Neuronal stem cell (in vitro differentiated cells): ENCODE data around the gene GPATCH3.
"Not testable (repeated sequence)": the region's sequence is repeated elsewhere in the genome, so short reads cannot be mapped to it uniquely, and the experiment has no call there.

ENCODE experiments used
- DNase-seq: peaks from one replicate; pipeline ENCODE4 v3.0.0-alpha.2; 2013; ENCODE audit warnings: low spot score
- H2AFZ ChIP-seq: one replicate; pipeline ENCODE4 v1.6.1; 2013; ENCODE audit warnings: mild to moderate bottlenecking, low read length, inconsistent platforms
- H2AK5ac ChIP-seq: 2 replicates; pipeline ENCODE4 v1.6.1; 2013; ENCODE audit warnings: low read depth, mild to moderate bottlenecking, inconsistent platforms, low read length, moderate library complexity, mixed read lengths
- H2BK120ac ChIP-seq: 2 replicates; pipeline ENCODE4 v1.6.1; 2013; ENCODE audit warnings: low read depth, mild to moderate bottlenecking, inconsistent platforms, low read length, moderate library complexity, mixed read lengths
- H2BK12ac ChIP-seq: one replicate; pipeline ENCODE4 v1.6.1; 2013; ENCODE audit warnings: low read length, inconsistent platforms
- H2BK15ac ChIP-seq: 2 replicates; pipeline ENCODE4 v1.6.1; 2013; ENCODE audit warnings: mild to moderate bottlenecking, low read length, inconsistent platforms, mixed read lengths
- H2BK5ac ChIP-seq: one replicate; pipeline ENCODE4 v1.6.1; 2013; ENCODE audit warnings: inconsistent platforms, mild to moderate bottlenecking, low read length, moderate library complexity
- H3K14ac ChIP-seq: one replicate; pipeline ENCODE4 v1.6.1; 2013; ENCODE audit warnings: low read length, inconsistent platforms
- H3K18ac ChIP-seq: 2 replicates; pipeline ENCODE4 v1.6.1; 2013; ENCODE audit warnings: low read length, inconsistent platforms
- H3K23ac ChIP-seq: 2 replicates; pipeline ENCODE4 v1.6.1; 2013; ENCODE audit warnings: low read depth, mild to moderate bottlenecking, mixed read lengths, low read length, inconsistent platforms; ENCODE audit not compliant: poor library complexity
- H3K27ac ChIP-seq: replicated peaks from 3 replicates; pipeline ENCODE4 v1.5.1; 2013; ENCODE audit warnings: low read length, inconsistent platforms
- H3K27me3 ChIP-seq, 3 experiments: 2 replicates each; pipeline ENCODE4 v1.6.1; 2013; ENCODE audit warnings: low read length in 3 of 3, mild to moderate bottlenecking in 2 of 3, inconsistent platforms in 1 of 3, low read depth in 1 of 3, mixed read lengths in 1 of 3, moderate library complexity in 1 of 3; ENCODE audit not compliant: control insufficient read depth in 3 of 3, insufficient read depth in 3 of 3
- H3K36me3 ChIP-seq, 2 donors: replicated peaks in 1 of 2; 2 replicates each; pipeline ENCODE4 v1.6.1; 2013; ENCODE audit warnings: low read length in 2 of 2; ENCODE audit not compliant: control insufficient read depth in 2 of 2, insufficient read depth in 2 of 2
- H3K4ac ChIP-seq: 2 replicates; pipeline ENCODE4 v1.6.1; 2013; ENCODE audit warnings: inconsistent platforms, mild to moderate bottlenecking, low read length, moderate library complexity
- H3K4me1 ChIP-seq, 2 donors: 1 replicate in 1 of 2; 2 replicates in 1 of 2; pipeline ENCODE4 v1.6.1; 2013; ENCODE audit warnings: low read length in 2 of 2, low read depth in 1 of 2; ENCODE audit not compliant: control insufficient read depth in 2 of 2, insufficient read depth in 1 of 2
- H3K4me2 ChIP-seq: one replicate; pipeline ENCODE4 v1.6.1; 2013; ENCODE audit warnings: mild to moderate bottlenecking, low read length, inconsistent platforms; ENCODE audit not compliant: insufficient read depth, poor library complexity, severe bottlenecking
- H3K4me3 ChIP-seq, 2 donors: 2 replicates each; pipeline ENCODE4 v1.5.1; 2013; ENCODE audit warnings: low read length in 2 of 2, mild to moderate bottlenecking in 2 of 2, inconsistent platforms in 1 of 2, moderate library complexity in 1 of 2
- H3K79me1 ChIP-seq: one replicate; pipeline ENCODE4 v1.6.1; 2013; ENCODE audit warnings: low read depth, mild to moderate bottlenecking, inconsistent platforms, low read length, moderate library complexity
- H3K9ac ChIP-seq: one replicate; pipeline ENCODE4 v1.6.1; 2013; ENCODE audit warnings: mild to moderate bottlenecking, low read depth, low read length, inconsistent platforms; ENCODE audit not compliant: poor library complexity
- H3K9me3 ChIP-seq, 2 donors: replicated peaks in 1 of 2; 2 replicates each; pipeline versions ENCODE3 to v1.6.1; 2013; ENCODE audit warnings: low read length in 2 of 2, mild to moderate bottlenecking in 2 of 2, inconsistent platforms in 1 of 2, low read depth in 1 of 2, mixed read lengths in 1 of 2, moderate library complexity in 1 of 2; ENCODE audit not compliant: control insufficient read depth in 2 of 2, insufficient read depth in 1 of 2
- H4K8ac ChIP-seq: one replicate; pipeline ENCODE4 v1.6.1; 2013; ENCODE audit warnings: low read depth, mild to moderate bottlenecking, inconsistent platforms, low read length, moderate library complexity
- H4K91ac ChIP-seq: one replicate; pipeline ENCODE4 v1.6.1; 2013; ENCODE audit warnings: low read length, low read depth, mild to moderate bottlenecking, inconsistent platforms; ENCODE audit not compliant: poor library complexity
- WGBS, 2 donors: extraction: QIAGEN DNeasy Blood & Tissue Kit; methylation state at CpG; one replicate each; pipeline ENCODE4 v1.1.7; 2013; ENCODE audit warnings: missing lambda C conversion rate in 2 of 2, mixed read lengths in 1 of 2; ENCODE audit not compliant: insufficient read length in 2 of 2, insufficient replicate concordance in 1 of 2; ENCODE audit errors: extremely low coverage in 2 of 2; 5-methylcytosine and 5-hydroxymethylcytosine counted together

Gene GPATCH3

GRCh38 chr1:26881611-26882010, 18.7 kb downstream of the GPATCH3 start:
- H3K79me1 ChIP-seq, H3K4ac ChIP-seq, H3K9ac ChIP-seq, H2BK15ac ChIP-seq, H3K14ac ChIP-seq, H3K27ac ChIP-seq, H2AFZ ChIP-seq, H4K91ac ChIP-seq, H3K18ac ChIP-seq, H3K27me3 ChIP-seq, H3K23ac ChIP-seq, H4K8ac ChIP-seq, H2AK5ac ChIP-seq, H3K4me3 ChIP-seq, H3K9me3 ChIP-seq, DNase-seq, H2BK5ac ChIP-seq, H3K4me1 ChIP-seq, H3K4me2 ChIP-seq, H2BK120ac ChIP-seq, H2BK12ac ChIP-seq: not testable (repeated sequence)
- H3K36me3 ChIP-seq = peaks cover 40 to 87% of the 10 kb centered on the region in 2 donors
- no CpG with 5 or more reads among the region's 6 CpGs for WGBS, 2 donors

GRCh38 chr1:26879793-26880192, 20.5 kb downstream of the GPATCH3 start:
- no peak overlapping the region for H3K23ac ChIP-seq
- no peak overlapping the region for H2BK12ac ChIP-seq
- no peaks in the 10 kb centered on the region for H3K27me3 ChIP-seq
- H3K4ac ChIP-seq = no peak overlapping the region
- H3K9me3 ChIP-seq = no peaks in the 10 kb centered on the region
- H2AFZ ChIP-seq = no peak overlapping the region
- H3K36me3 ChIP-seq = peaks cover 32 to 79% of the 10 kb centered on the region in 2 donors
- WGBS, 2 donors = no CpG with 5 or more reads among the region's 4 CpGs
- no peak overlapping the region for H4K91ac ChIP-seq
- peaks cover 3% of the 10 kb centered on the region for H3K79me1 ChIP-seq
- H2BK5ac ChIP-seq = no peak overlapping the region
- no peak overlapping the region for H3K4me2 ChIP-seq
- no peak overlapping the region for H2AK5ac ChIP-seq
- H2BK15ac ChIP-seq = no peak overlapping the region
- H4K8ac ChIP-seq = no peak overlapping the region
- no peak overlapping the region for H3K4me3 ChIP-seq
- H3K4me1 ChIP-seq = peaks cover 0 to 8% of the 10 kb centered on the region in 2 donors
- H3K14ac ChIP-seq = no peak overlapping the region
- H3K27ac ChIP-seq = no peak overlapping the region
- DNase-seq = no peak
- H3K9ac ChIP-seq = no peak overlapping the region
- H3K18ac ChIP-seq = no peak overlapping the region
- H2BK120ac ChIP-seq = no peak overlapping the region

- no peak overlapping the region for H4K8ac ChIP-seq
- no peaks in the 10 kb centered on the region for H3K27me3 ChIP-seq
- H3K23ac ChIP-seq = no peak overlapping the region
- H2BK120ac ChIP-seq = no peak overlapping the region
- no peak overlapping the region for H2BK12ac ChIP-seq
- DNase-seq = no peak
- peak overlapping the region; percentile 91 for H2BK5ac ChIP-seq
- H3K9me3 ChIP-seq = no peaks in the 10 kb centered on the region
- H3K79me1 ChIP-seq = no peaks in the 10 kb centered on the region
- H3K9ac ChIP-seq = no peak overlapping the region
- no peak overlapping the region for H3K4ac ChIP-seq
- H3K4me2 ChIP-seq = no peak overlapping the region
- H3K36me3 ChIP-seq = peaks cover 15 to 55% of the 10 kb centered on the region in 2 donors
- no peak overlapping the region for H2AK5ac ChIP-seq
- no CpG with 5 or more reads among the region's 2 CpGs for WGBS, 2 donors
- peaks cover 0 to 15% of the 10 kb centered on the region in 2 donors for H3K4me1 ChIP-seq
- no peak overlapping the region for H3K4me3 ChIP-seq
- no peak overlapping the region for H3K18ac ChIP-seq
- H4K91ac ChIP-seq = no peak overlapping the region
- no peak overlapping the region for H3K14ac ChIP-seq
- H3K27ac ChIP-seq = no peak overlapping the region
- H2AFZ ChIP-seq = no peak overlapping the region
- H2BK15ac ChIP-seq = no peak overlapping the region
These were observed 22.9 kb downstream of the GPATCH3 start for GRCh38 chr1:26877326-26877725.

- Histone ChIP-seq H4K91ac (no peak overlapping the region), H2BK5ac (no peak overlapping the region), H3K27me3 (no peaks in the 10 kb centered on the region), H2AFZ (no peak overlapping the region), H4K8ac (no peak overlapping the region), H3K18ac (no peak overlapping the region), H3K36me3 (peaks cover 8 to 34% of the 10 kb centered on the region in 2 donors), H3K9ac (no peak overlapping the region), H3K4me3 (no peak overlapping the region), H3K14ac (no peak overlapping the region), H2BK120ac (no peak overlapping the region), H2BK15ac (no peak overlapping the region), H3K27ac (peak overlapping the region; percentile 95), H3K23ac (no peak overlapping the region), H3K4ac (no peak overlapping the region), H3K4me1 (peaks cover 0 to 17% of the 10 kb centered on the region in 2 donors), H3K79me1 (no peaks in the 10 kb centered on the region), H3K4me2 (peak overlapping the region; percentile 19), H2BK12ac (no peak overlapping the region), H3K9me3 (no peaks in the 10 kb centered on the region), H2AK5ac (no peak overlapping the region)
- peak; percentile 73 for DNase-seq
- no CpG with 5 or more reads among the region's 4 CpGs for WGBS, 2 donors
These were observed 25.4 kb downstream of the GPATCH3 start for GRCh38 chr1:26874896-26875295.
